HG03066 (cell line): ENCODE results near the gene OSCAR.
"Not testable (repeated sequence)": the region's sequence is repeated elsewhere in the genome, so short reads cannot be mapped to it uniquely, and the experiment has no call there.

Experiments used
- ATAC-seq: cut with Tn5 transposase; IDR thresholded peaks from one replicate; pipeline ENCODE4 v1.9.1; 2021; ENCODE audit warnings: low read depth; ENCODE audit not compliant: unreplicated experiment

Gene OSCAR

GRCh38 chr19:54127688-54128440 is 27.3 kb upstream of the OSCAR start:
- ATAC-seq, result no peak

- no peak for ATAC-seq
Measured at GRCh38 chr19:54125713-54126112, 25.1 kb upstream of the OSCAR start.

- ATAC-seq, result no peak
Measured at GRCh38 chr19:54124393-54124792, 23.8 kb upstream of the OSCAR start.

GRCh38 chr19:54123682-54124081 is 23.1 kb upstream of the OSCAR start:
- ATAC-seq, result no peak

GRCh38 chr19:54121259-54121658 is 20.7 kb upstream of the OSCAR start:
- no peak for ATAC-seq

GRCh38 chr19:54115109-54116063 is 14.8 kb upstream of the OSCAR start, which contains the start of the genes PRPF31 and TFPT:
PRPF31 (plus strand) TSS chr19:54115754; CDS start chr19:54118279, 2,525 bp downstream.
TFPT (minus strand) TSS chr19:54115657; CDS start chr19:54115269, 388 bp downstream.
- ATAC-seq, result peak; percentile 67

- ATAC-seq, result peak; percentile 14
Measured at GRCh38 chr19:54114340-54115108, 13.9 kb upstream of the OSCAR start.

GRCh38 chr19:54109651-54110050 is 9.0 kb upstream of the OSCAR start:
- ATAC-seq, result no peak

- ATAC-seq, result no peak
Measured at GRCh38 chr19:54108496-54108895, 7.9 kb upstream of the OSCAR start.

- ATAC-seq, result no peak
Measured at GRCh38 chr19:54107876-54108490, 7.4 kb upstream of the OSCAR start.

- no peak for ATAC-seq
Measured at GRCh38 chr19:54106716-54107115, 6.1 kb upstream of the OSCAR start.

- ATAC-seq, result no peak
Measured at GRCh38 chr19:54105796-54106195, 5.2 kb upstream of the OSCAR start.

- no peak for ATAC-seq
Measured at GRCh38 chr19:54104998-54105715, 4.6 kb upstream of the OSCAR start.

GRCh38 chr19:54102421-54103169 is 2.0 kb upstream of the OSCAR start, which contains the start of gene NDUFA3:
NDUFA3 (plus strand) TSS chr19:54102855; CDS start chr19:54102879, 24 bp downstream.
- peak; percentile 90 for ATAC-seq

GRCh38 chr19:54099903-54100255 is 724 bp downstream of the OSCAR start:
- ATAC-seq, result not testable (repeated sequence)

GRCh38 chr19:54099190-54099902 is 1.3 kb downstream of the OSCAR start:
- ATAC-seq, result no peak

GRCh38 chr19:54096617-54097106 is 3.9 kb downstream of the OSCAR start:
- ATAC-seq, result no peak
